ENCODE data around the gene MSL1. TPM values are rescaled to one million over a fixed set of nuclear protein-coding genes. Genes with fewer than 3 reads are reported as not detected.

Gene MSL1
- total and polyA plus RNA-seq, 12 donors, result 47.8 to 143 (median 72.1) TPM

- no peak overlapping the region for H3K27ac ChIP-seq
Measured at GRCh38 chr17:40178660-40179059, 56.9 kb downstream of the MSL1 start.

GRCh38 chr17:40179923-40180659 is 58.3 kb downstream of the MSL1 start:
- H3K27me3 ChIP-seq, result no peaks in the 10 kb centered on the region
- H3K4me1 ChIP-seq (replicated peaks in 1 of 2), result peaks cover 12 to 24% of the 10 kb centered on the region in 2 donors
- peak in 1 of 7 donors; percentile 42 for DNase-seq
- intact Hi-C loops (cut with DNase I), result loop anchor here in 1 of 2 donors (10.0 kb wide), 1 partner anchor 125 kb away; the partner anchor contains the start of gene MED24
- H3K4me3 ChIP-seq, result no peak overlapping the region
- TF ChIP-seq CTCF (IDR thresholded peaks at IDR 0.05), result no peak
- TF ChIP-seq POLR2A (IDR thresholded peaks at IDR 0.05), result no peak
- WGBS, 4 donors, result 70 to 85% (median 73%) methylated on average over 5 to 6 of the region's 6 CpGs
- no peaks in the 10 kb centered on the region for H3K9me3 ChIP-seq (replicated peaks in 1 of 3)
- H3K36me3 ChIP-seq (replicated peaks in 1 of 2), result no peaks in the 10 kb centered on the region
- H3K27ac ChIP-seq, result peak overlapping the region in 3 of 5 donors; percentile 34 to 42 (median 37)

More at GRCh38 chr17:40178660-40179059, 56.9 kb downstream of the MSL1 start:
- no peaks in the 10 kb centered on the region for H3K27me3 ChIP-seq
- 88 to 98% (median 95%) methylated on average over 5 to 7 of the region's 7 CpGs for whole genome bisulfite sequencing, 4 donors
- intact Hi-C loops (cut with DNase I), result loop anchor here in 1 of 2 donors (10.0 kb wide), 1 partner anchor 124 kb away; the partner anchor contains the start of gene MED24
- H3K36me3 ChIP-seq (replicated peaks in 1 of 2), result peaks cover 0 to 13% of the 10 kb centered on the region in 2 donors
- DNase-seq, result no peak
- no peak overlapping the region for H3K4me3 ChIP-seq
- TF ChIP-seq CTCF (IDR thresholded peaks at IDR 0.05) (no peak), POLR2A (IDR thresholded peaks at IDR 0.05) (no peak)
- peaks cover 12 to 24% of the 10 kb centered on the region in 2 donors for H3K4me1 ChIP-seq (replicated peaks in 1 of 2)
- no peaks in the 10 kb centered on the region for H3K9me3 ChIP-seq (replicated peaks in 1 of 3)

GRCh38 chr17:40180694-40181093 is 58.9 kb downstream of the MSL1 start:
- peak overlapping the region in 2 of 5 donors; percentile 37 to 42 for H3K27ac ChIP-seq
- no peaks in the 10 kb centered on the region for H3K36me3 ChIP-seq (replicated peaks in 1 of 2)
- no peaks in the 10 kb centered on the region for H3K9me3 ChIP-seq (replicated peaks in 1 of 3)
- peaks cover 12 to 24% of the 10 kb centered on the region in 2 donors for H3K4me1 ChIP-seq (replicated peaks in 1 of 2)
- DNase-seq, result peak in 1 of 7 donors; percentile 45
- TF ChIP-seq CTCF (IDR thresholded peaks at IDR 0.05) (no peak), POLR2A (IDR thresholded peaks at IDR 0.05) (no peak)
- no peak overlapping the region for H3K4me3 ChIP-seq
- H3K27me3 ChIP-seq, result no peaks in the 10 kb centered on the region
- intact Hi-C loops (cut with DNase I), result no loop called here
- 18 to 55% (median 37%) methylated on average over 4 to 5 of the region's 5 CpGs for WGBS, 4 donors

- 53 to 67% (median 60%) methylated on average over 7 to 8 of the region's 8 CpGs for WGBS, 4 donors
- H3K9me3 ChIP-seq (replicated peaks in 1 of 3), result no peaks in the 10 kb centered on the region
- no peaks in the 10 kb centered on the region for H3K36me3 ChIP-seq (replicated peaks in 1 of 2)
- no peak for TF ChIP-seq POLR2A (IDR thresholded peaks at IDR 0.05)
- TF ChIP-seq CTCF (IDR thresholded peaks at IDR 0.05), result no peak
- no peak overlapping the region for H3K4me3 ChIP-seq
- no peak for DNase-seq
- no peak overlapping the region for H3K27ac ChIP-seq
- H3K27me3 ChIP-seq, result no peaks in the 10 kb centered on the region
- intact Hi-C loops (cut with DNase I), result no loop called here
- H3K4me1 ChIP-seq (replicated peaks in 1 of 2), result peaks cover 12 to 24% of the 10 kb centered on the region in 2 donors
Measured at GRCh38 chr17:40181205-40181604, 59.4 kb downstream of the MSL1 start.
